Measurements from ENCODE around the gene FILIP1L. TPM values are rescaled to one million over a fixed set of nuclear protein-coding genes. Genes with fewer than 3 reads are reported as not detected.
A peak's percentile ranks its signal among the peaks of the same experiment; 100 is the strongest.

The FILIP1L gene
- total and polyA plus RNA-seq, 4 experiments from 2014 or later = 0.32 TPM; not detected in 3

- ChIA-PET POLR2A (ENCODE audit: partially characterized antibody) (no interaction called here), CTCF (ENCODE audit: partially characterized antibody) (interaction anchor here (1.3 kb wide), 1 partner anchor 19 kb away, joined by 3 read pairs; no protein-coding TSS in a partner anchor)
- Histone ChIP-seq H3K36me3 (ENCODE audit: insufficient read depth, low read length) (no peaks in the 10 kb centered on the region), H3K4me1 (ENCODE audit: insufficient read depth, low read length) (peaks cover 8% of the 10 kb centered on the region), H3K4me3 (ENCODE audit: low read length in 2 of 2) (no peak overlapping the region), H3K27ac (ENCODE audit: low read depth, low read length) (no peak overlapping the region), H3K9me3 (ENCODE audit: control insufficient read depth in 1 of 2, low read length in 2 of 2) (no peaks in the 10 kb centered on the region), H3K27me3 (ENCODE audit: insufficient read depth, low read length) (no peaks in the 10 kb centered on the region)
- no peak for DNase-seq
- Mint-ChIP-seq H3K27me3 (no peaks in the 10 kb centered on the region), H3K4me3 (no peak overlapping the region), H3K36me3 (no peaks in the 10 kb centered on the region), H3K27ac (no peak overlapping the region), H3K4me1 (peaks cover 8 to 14% (median 10%) of the 10 kb centered on the region in 4 donors), H3K9me3 (no peaks in the 10 kb centered on the region)
- intact Hi-C loops (cut with micrococcal nuclease) = no loop called here
These were observed 50.3 kb downstream of the FILIP1L start for GRCh38 chr3:100063929-100064461.

- no peaks in the 10 kb centered on the region for H3K9me3 ChIP-seq (ENCODE audit: control insufficient read depth in 1 of 2, low read length in 2 of 2)
- Mint-ChIP-seq H3K9me3 (no peaks in the 10 kb centered on the region), H3K4me3 (no peak overlapping the region), H3K27ac (peak overlapping the region in 1 of 7 donors; percentile 22), H3K27me3 (no peaks in the 10 kb centered on the region), H3K36me3 (no peaks in the 10 kb centered on the region), H3K4me1 (peaks cover 4 to 9% (median 7%) of the 10 kb centered on the region in 4 donors)
- H3K36me3 ChIP-seq (ENCODE audit: insufficient read depth, low read length) = no peaks in the 10 kb centered on the region
- intact Hi-C loops (cut with micrococcal nuclease) = no loop called here
- no peak overlapping the region for H3K27ac ChIP-seq (ENCODE audit: low read depth, low read length)
- no peak for DNase-seq
- POLR2A ChIA-PET (ENCODE audit: partially characterized antibody) = no interaction called here
- H3K4me1 ChIP-seq (ENCODE audit: insufficient read depth, low read length) = peaks cover 6% of the 10 kb centered on the region
- CTCF ChIA-PET (ENCODE audit: partially characterized antibody) = interaction anchor here (0.5 to 0.7 kb wide), 2 partner anchors 25 to 763 kb away, joined by 3 to 6 read pairs; no protein-coding TSS in a partner anchor
- H3K4me3 ChIP-seq (ENCODE audit: low read length in 2 of 2) = no peak overlapping the region
- no peaks in the 10 kb centered on the region for H3K27me3 ChIP-seq (ENCODE audit: insufficient read depth, low read length)
These were observed 51.6 kb downstream of the FILIP1L start for GRCh38 chr3:100062665-100063064.

DNA sequence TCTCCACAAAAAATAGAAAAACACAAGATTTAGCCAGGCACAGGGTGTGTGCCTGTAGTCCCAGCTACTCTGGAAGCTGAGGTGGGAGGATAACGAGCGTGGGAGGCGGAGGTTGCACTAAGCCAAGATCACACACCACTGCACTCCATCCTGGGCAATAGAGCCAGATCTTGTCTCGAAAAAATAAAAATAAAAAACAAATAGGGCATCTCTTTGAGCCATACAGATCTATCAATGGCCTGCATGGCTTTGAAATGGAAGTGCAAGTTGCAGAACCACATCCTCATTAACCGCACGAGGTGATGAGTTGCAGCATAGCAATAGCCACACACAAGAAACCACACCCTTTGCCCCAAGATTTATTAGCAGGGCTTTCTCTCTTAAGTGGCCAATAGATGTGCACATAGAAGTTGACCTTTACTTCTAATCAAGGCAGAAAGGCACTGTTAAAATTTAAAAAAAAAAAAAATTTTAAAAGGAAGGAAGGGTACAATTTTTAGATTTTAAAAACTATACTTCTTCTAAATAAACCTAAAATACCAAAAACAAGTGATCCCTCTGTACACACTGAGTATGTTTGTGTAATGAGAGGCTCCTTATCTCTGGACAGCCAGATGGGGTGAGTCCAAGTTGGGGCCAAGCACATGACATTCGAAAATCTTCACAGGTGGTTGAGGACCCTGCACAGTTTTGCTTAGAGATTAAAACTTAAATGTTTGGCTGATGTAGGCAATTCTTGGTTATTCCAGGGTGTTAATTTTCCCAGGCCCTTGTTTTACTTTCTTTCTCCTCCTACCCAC is 53.4 kb downstream of the FILIP1L start:
- Mint-ChIP-seq H3K27ac (peak overlapping the region in 2 of 7 donors; percentile 57 to 66), H3K4me1 (peaks cover 4 to 9% (median 7%) of the 10 kb centered on the region in 4 donors), H3K27me3 (no peaks in the 10 kb centered on the region), H3K4me3 (no peak overlapping the region), H3K9me3 (no peaks in the 10 kb centered on the region), H3K36me3 (no peaks in the 10 kb centered on the region)
- ChIA-PET CTCF (ENCODE audit: partially characterized antibody) (interaction anchor here (0.6 to 2.4 kb wide), 2 partner anchors 8 to 73 kb away, joined by 4 to 8 read pairs; no protein-coding TSS in a partner anchor), POLR2A (ENCODE audit: partially characterized antibody) (no interaction called here)
- intact Hi-C loops (cut with micrococcal nuclease) = no loop called here
- Histone ChIP-seq H3K27ac (ENCODE audit: low read depth, low read length) (no peak overlapping the region), H3K36me3 (ENCODE audit: insufficient read depth, low read length) (no peaks in the 10 kb centered on the region), H3K4me1 (ENCODE audit: insufficient read depth, low read length) (peaks cover 6% of the 10 kb centered on the region), H3K9me3 (ENCODE audit: control insufficient read depth in 1 of 2, low read length in 2 of 2) (no peaks in the 10 kb centered on the region), H3K4me3 (ENCODE audit: low read length in 2 of 2) (no peak overlapping the region), H3K27me3 (ENCODE audit: insufficient read depth, low read length) (no peaks in the 10 kb centered on the region)
- peak in 1 of 5 donors; percentile 11 for DNase-seq

DNA sequence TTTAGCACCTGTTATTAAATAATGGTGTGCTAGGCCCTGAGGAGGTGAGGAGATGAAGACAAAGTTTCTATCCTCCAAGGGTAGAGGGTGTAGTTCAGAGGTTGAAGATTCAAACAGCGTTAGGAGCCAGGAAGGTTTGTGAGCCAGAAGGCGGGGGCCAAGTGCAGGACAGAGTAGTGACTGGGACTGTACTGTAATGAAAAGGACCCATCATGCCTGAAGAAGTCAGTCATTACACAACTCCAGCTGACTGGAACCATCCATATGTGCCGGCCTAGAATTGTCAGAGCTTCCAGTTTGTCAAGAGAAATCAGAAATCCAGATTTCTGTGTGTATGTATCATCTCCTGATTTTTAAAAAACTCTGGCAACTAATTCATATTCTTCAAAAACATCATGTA is 54.8 kb downstream of the FILIP1L start:
- Mint-ChIP-seq H3K4me1 (peaks cover 4 to 9% (median 7%) of the 10 kb centered on the region in 4 donors), H3K27me3 (no peaks in the 10 kb centered on the region), H3K36me3 (peaks cover 0 to 6% of the 10 kb centered on the region in 2 donors), H3K4me3 (no peak overlapping the region), H3K27ac (no peak overlapping the region), H3K9me3 (no peaks in the 10 kb centered on the region)
- no peak for DNase-seq
- H3K27me3 ChIP-seq (ENCODE audit: insufficient read depth, low read length) = no peaks in the 10 kb centered on the region
- no peaks in the 10 kb centered on the region for H3K36me3 ChIP-seq (ENCODE audit: insufficient read depth, low read length)
- CTCF ChIA-PET (ENCODE audit: partially characterized antibody) = interaction anchor here (0.5 to 2.4 kb wide), 3 partner anchors 9 to 227 kb away, joined by 3 to 8 read pairs (median 3); no protein-coding TSS in a partner anchor
- H3K9me3 ChIP-seq (ENCODE audit: control insufficient read depth in 1 of 2, low read length in 2 of 2) = no peaks in the 10 kb centered on the region
- peaks cover 6% of the 10 kb centered on the region for H3K4me1 ChIP-seq (ENCODE audit: insufficient read depth, low read length)
- no peak overlapping the region for H3K4me3 ChIP-seq (ENCODE audit: low read length in 2 of 2)
- POLR2A ChIA-PET (ENCODE audit: partially characterized antibody) = no interaction called here
- intact Hi-C loops (cut with micrococcal nuclease) = no loop called here
- H3K27ac ChIP-seq (ENCODE audit: low read depth, low read length) = no peak overlapping the region

- H3K4me3 Mint-ChIP-seq = no peak overlapping the region
- H3K4me1 ChIP-seq (ENCODE audit: insufficient read depth, low read length) = peaks cover 6% of the 10 kb centered on the region
- CTCF ChIA-PET (ENCODE audit: partially characterized antibody) = interaction anchor here (1.1 to 1.6 kb wide), 3 partner anchors 8 to 196 kb away, joined by 3 read pairs; no protein-coding TSS in a partner anchor
- no peaks in the 10 kb centered on the region for H3K9me3 ChIP-seq (ENCODE audit: control insufficient read depth in 1 of 2, low read length in 2 of 2)
- no peak for DNase-seq
- H3K36me3 Mint-ChIP-seq = peaks cover 0 to 8% of the 10 kb centered on the region in 2 donors
- H3K9me3 Mint-ChIP-seq = no peaks in the 10 kb centered on the region
- H3K27ac ChIP-seq (ENCODE audit: low read depth, low read length) = no peak overlapping the region
- intact Hi-C loops (cut with micrococcal nuclease) = no loop called here
- no peaks in the 10 kb centered on the region for H3K27me3 ChIP-seq (ENCODE audit: insufficient read depth, low read length)
- no peak overlapping the region for H3K4me3 ChIP-seq (ENCODE audit: low read length in 2 of 2)
- no peaks in the 10 kb centered on the region for H3K27me3 Mint-ChIP-seq
- peak overlapping the region in 1 of 7 donors; percentile 11 for H3K27ac Mint-ChIP-seq
- H3K4me1 Mint-ChIP-seq = peaks cover 4 to 9% (median 7%) of the 10 kb centered on the region in 4 donors
- POLR2A ChIA-PET (ENCODE audit: partially characterized antibody) = no interaction called here
- no peaks in the 10 kb centered on the region for H3K36me3 ChIP-seq (ENCODE audit: insufficient read depth, low read length)
These were observed 56.4 kb downstream of the FILIP1L start for GRCh38 chr3:100057716-100058575.

- H3K27ac ChIP-seq (ENCODE audit: low read depth, low read length) = no peak overlapping the region
- no peak for DNase-seq
- H3K4me3 ChIP-seq (ENCODE audit: low read length in 2 of 2) = no peak overlapping the region
- ChIA-PET POLR2A (ENCODE audit: partially characterized antibody) (no interaction called here), CTCF (ENCODE audit: partially characterized antibody) (no interaction called here)
- Mint-ChIP-seq H3K9me3 (no peaks in the 10 kb centered on the region), H3K27me3 (no peaks in the 10 kb centered on the region), H3K4me1 (peaks cover 0 to 1% (median 0%) of the 10 kb centered on the region in 4 donors), H3K4me3 (no peak overlapping the region), H3K27ac (no peak overlapping the region), H3K36me3 (peaks cover 0 to 8% of the 10 kb centered on the region in 2 donors)
- H3K9me3 ChIP-seq (ENCODE audit: control insufficient read depth in 1 of 2, low read length in 2 of 2) = no peaks in the 10 kb centered on the region
- no peaks in the 10 kb centered on the region for H3K36me3 ChIP-seq (ENCODE audit: insufficient read depth, low read length)
- H3K4me1 ChIP-seq (ENCODE audit: insufficient read depth, low read length) = no peaks in the 10 kb centered on the region
- no peaks in the 10 kb centered on the region for H3K27me3 ChIP-seq (ENCODE audit: insufficient read depth, low read length)
- intact Hi-C loops (cut with micrococcal nuclease) = no loop called here
These were observed 60.2 kb downstream of the FILIP1L start for GRCh38 chr3:100053951-100054620.
